ENCODE results near the gene TSPAN9.

TSPAN9 gene

GRCh38 chr12:3263939-3264922 is 187.1 kb downstream of the TSPAN9 start:
- H3K36me3 ChIP-seq (ENCODE audit: control insufficient read depth, low read length) = no peaks in the 10 kb centered on the region
- no peaks in the 10 kb centered on the region for H3F3A ChIP-seq (ENCODE audit: control insufficient read depth, insufficient read depth)
- H4K20me1 ChIP-seq (ENCODE audit: control insufficient read depth, insufficient read depth, low read depth, low read length) = no peaks in the 10 kb centered on the region
- no peaks in the 10 kb centered on the region for H3K79me2 ChIP-seq (ENCODE audit: control insufficient read depth, low read length)
- H3K27ac ChIP-seq (ENCODE audit: low read depth, low read length) = no peak overlapping the region
- H3K27me3 ChIP-seq (ENCODE audit: control insufficient read depth, low read length) = peaks cover 2% of the 10 kb centered on the region; the same call in 1 of the 2 replicates
- H3K4me2 ChIP-seq (ENCODE audit: low read length) = no peak overlapping the region
- H3K9me3 ChIP-seq (ENCODE audit: control insufficient read depth, insufficient read depth, low read length) = no peaks in the 10 kb centered on the region
- no peak overlapping the region for H3K4me3 ChIP-seq (ENCODE audit: low read length)
- H3K9me2 ChIP-seq (replicated peaks; ENCODE audit: control insufficient read depth, low read length) = no peaks in the 10 kb centered on the region
- no peak for TF ChIP-seq EZH2phosphoT487 (IDR thresholded peaks at IDR 0.05; ENCODE audit: borderline replicate concordance, low read length)
- no peak for TF ChIP-seq CTCF (IDR thresholded peaks at IDR 0.05; ENCODE audit: low read depth, low read length, poor library complexity, severe bottlenecking)
- no peaks in the 10 kb centered on the region for H3K4me1 ChIP-seq (ENCODE audit: control insufficient read depth, low read length)

GRCh38 chr12:3265406-3265805 is 188.2 kb downstream of the TSPAN9 start:
- Histone ChIP-seq H3K79me2 (ENCODE audit: control insufficient read depth, low read length) (no peaks in the 10 kb centered on the region), H3K36me3 (ENCODE audit: control insufficient read depth, low read length) (no peaks in the 10 kb centered on the region), H3K4me1 (ENCODE audit: control insufficient read depth, low read length) (no peaks in the 10 kb centered on the region), H3K9me3 (ENCODE audit: control insufficient read depth, insufficient read depth, low read length) (no peaks in the 10 kb centered on the region), H3F3A (ENCODE audit: control insufficient read depth, insufficient read depth) (no peaks in the 10 kb centered on the region), H4K20me1 (ENCODE audit: control insufficient read depth, insufficient read depth, low read depth, low read length) (no peaks in the 10 kb centered on the region), H3K27ac (ENCODE audit: low read depth, low read length) (no peak overlapping the region), H3K4me2 (ENCODE audit: low read length) (no peak overlapping the region), H3K9me2 (replicated peaks; ENCODE audit: control insufficient read depth, low read length) (no peaks in the 10 kb centered on the region), H3K27me3 (ENCODE audit: control insufficient read depth, low read length) (peaks cover 2% of the 10 kb centered on the region; the same call in 1 of the 2 replicates), H3K4me3 (ENCODE audit: low read length) (no peak overlapping the region)
- TF ChIP-seq CTCF (IDR thresholded peaks at IDR 0.05; ENCODE audit: low read depth, low read length, poor library complexity, severe bottlenecking) = no peak
- no peak for TF ChIP-seq EZH2phosphoT487 (IDR thresholded peaks at IDR 0.05; ENCODE audit: borderline replicate concordance, low read length)

- Histone ChIP-seq H3K27ac (ENCODE audit: low read depth, low read length) (no peak overlapping the region), H3F3A (ENCODE audit: control insufficient read depth, insufficient read depth) (no peaks in the 10 kb centered on the region), H3K36me3 (ENCODE audit: control insufficient read depth, low read length) (no peaks in the 10 kb centered on the region), H3K4me1 (ENCODE audit: control insufficient read depth, low read length) (no peaks in the 10 kb centered on the region), H3K4me2 (ENCODE audit: low read length) (no peak overlapping the region), H3K27me3 (ENCODE audit: control insufficient read depth, low read length) (peaks cover 5% of the 10 kb centered on the region), H3K79me2 (ENCODE audit: control insufficient read depth, low read length) (no peaks in the 10 kb centered on the region), H3K9me2 (replicated peaks; ENCODE audit: control insufficient read depth, low read length) (no peaks in the 10 kb centered on the region), H3K9me3 (ENCODE audit: control insufficient read depth, insufficient read depth, low read length) (no peaks in the 10 kb centered on the region), H4K20me1 (ENCODE audit: control insufficient read depth, insufficient read depth, low read depth, low read length) (no peaks in the 10 kb centered on the region), H3K4me3 (ENCODE audit: low read length) (no peak overlapping the region)
- no peak for TF ChIP-seq EZH2phosphoT487 (IDR thresholded peaks at IDR 0.05; ENCODE audit: borderline replicate concordance, low read length)
- TF ChIP-seq CTCF (IDR thresholded peaks at IDR 0.05; ENCODE audit: low read depth, low read length, poor library complexity, severe bottlenecking) = no peak
Measured at GRCh38 chr12:3266638-3267037, 189.5 kb downstream of the TSPAN9 start.

Data from DOHH2 (cell line).